Parathyroid adenoma (tissue), 2 donors: Measurements from ENCODE around the gene GIPC3.

Experiments used
- H2AFZ ChIP-seq: fragments of 300-600 bp; sonication (generic); one replicate; pipeline ENCODE4 v1.7.0; 2017; ENCODE audit warnings: antibody characterized with exemption, mild to moderate bottlenecking
- H3K27ac ChIP-seq: fragments of 300-600 bp; sonication (generic); one replicate; pipeline ENCODE4 v1.7.0; 2017
- H3K27me3 ChIP-seq: fragments of 300-600 bp; sonication (generic); one replicate; pipeline ENCODE4 v1.7.0; 2017; ENCODE audit warnings: low read length; ENCODE audit not compliant: control insufficient read depth, insufficient read depth
- H3K36me3 ChIP-seq: fragments of 300-600 bp; sonication (generic); one replicate; pipeline ENCODE4 v1.7.0; 2017; ENCODE audit warnings: low read length; ENCODE audit not compliant: control insufficient read depth, insufficient read depth
- H3K4me1 ChIP-seq: fragments of 300-600 bp; sonication (generic); one replicate; pipeline ENCODE4 v1.7.0; 2017; ENCODE audit warnings: control low read depth
- H3K4me2 ChIP-seq: fragments of 300-600 bp; sonication (generic); one replicate; pipeline ENCODE4 v1.7.0; 2017; ENCODE audit warnings: low read length
- H3K4me3 ChIP-seq: fragments of 300-600 bp; sonication (generic); one replicate; pipeline ENCODE4 v1.7.0; 2017; ENCODE audit warnings: low read depth, low read length
- H3K79me2 ChIP-seq: fragments of 300-600 bp; sonication (generic); one replicate; pipeline ENCODE4 v1.7.0; 2017; ENCODE audit warnings: control low read depth
- H3K9ac ChIP-seq: fragments of 300-600 bp; sonication (generic); one replicate; pipeline ENCODE4 v1.7.0; 2017; ENCODE audit warnings: mild to moderate bottlenecking
- H3K9me3 ChIP-seq: fragments of 300-600 bp; sonication (generic); one replicate; pipeline ENCODE4 v1.7.0; 2017; ENCODE audit warnings: low read length; ENCODE audit not compliant: control insufficient read depth
- TF ChIP-seq, protein P1 (sequence below): fragments of 300-600 bp; sonication (generic); IDR thresholded peaks from one replicate; pipeline ENCODE4 v1.7.0; 2017; ENCODE audit warnings: antibody characterized with exemption, mild to moderate bottlenecking
- donor health status: primary hyperparathyroidism.

The GIPC3 gene

GRCh38 chr19:3589439-3589838 lies 4.2 kb downstream of the GIPC3 start:
- no peaks in the 10 kb centered on the region for H3K4me1 ChIP-seq
- no peak overlapping the region for H3K4me2 ChIP-seq
- H3K9ac ChIP-seq, result no peak overlapping the region
- H3K36me3 ChIP-seq, result no peaks in the 10 kb centered on the region
- no peak overlapping the region for H3K27ac ChIP-seq
- TF ChIP-seq, protein P1, sequence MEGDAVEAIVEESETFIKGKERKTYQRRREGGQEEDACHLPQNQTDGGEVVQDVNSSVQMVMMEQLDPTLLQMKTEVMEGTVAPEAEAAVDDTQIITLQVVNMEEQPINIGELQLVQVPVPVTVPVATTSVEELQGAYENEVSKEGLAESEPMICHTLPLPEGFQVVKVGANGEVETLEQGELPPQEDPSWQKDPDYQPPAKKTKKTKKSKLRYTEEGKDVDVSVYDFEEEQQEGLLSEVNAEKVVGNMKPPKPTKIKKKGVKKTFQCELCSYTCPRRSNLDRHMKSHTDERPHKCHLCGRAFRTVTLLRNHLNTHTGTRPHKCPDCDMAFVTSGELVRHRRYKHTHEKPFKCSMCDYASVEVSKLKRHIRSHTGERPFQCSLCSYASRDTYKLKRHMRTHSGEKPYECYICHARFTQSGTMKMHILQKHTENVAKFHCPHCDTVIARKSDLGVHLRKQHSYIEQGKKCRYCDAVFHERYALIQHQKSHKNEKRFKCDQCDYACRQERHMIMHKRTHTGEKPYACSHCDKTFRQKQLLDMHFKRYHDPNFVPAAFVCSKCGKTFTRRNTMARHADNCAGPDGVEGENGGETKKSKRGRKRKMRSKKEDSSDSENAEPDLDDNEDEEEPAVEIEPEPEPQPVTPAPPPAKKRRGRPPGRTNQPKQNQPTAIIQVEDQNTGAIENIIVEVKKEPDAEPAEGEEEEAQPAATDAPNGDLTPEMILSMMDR, result no peak
- no peak overlapping the region for H3K4me3 ChIP-seq
- H3K9me3 ChIP-seq, result no peaks in the 10 kb centered on the region
- H3K79me2 ChIP-seq, result no peaks in the 10 kb centered on the region
- no peaks in the 10 kb centered on the region for H3K27me3 ChIP-seq
- H2AFZ ChIP-seq, result no peak overlapping the region

DNA sequence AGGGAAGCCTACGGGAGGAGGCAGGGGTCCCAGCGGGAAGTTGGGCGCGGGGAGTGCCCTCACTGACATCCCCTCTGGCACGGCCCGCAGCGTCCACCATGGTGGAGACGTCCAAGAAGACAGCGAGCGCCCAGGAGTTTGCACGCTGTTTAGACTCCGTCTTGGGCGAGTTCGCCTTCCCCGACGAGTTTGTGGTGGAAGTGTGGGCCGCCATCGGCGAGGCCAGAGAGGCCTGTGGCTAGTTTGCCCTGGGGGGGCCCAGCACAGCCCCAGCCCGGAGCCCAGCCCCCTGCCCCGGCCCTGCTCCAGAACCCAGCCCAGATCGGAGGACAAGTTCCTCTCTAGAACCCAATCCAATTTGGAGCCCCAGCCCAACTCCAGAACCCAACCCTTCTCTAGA lies 4.7 kb downstream of the GIPC3 start:
- H3K27me3 ChIP-seq, result no peaks in the 10 kb centered on the region
- no peaks in the 10 kb centered on the region for H3K79me2 ChIP-seq
- H3K9me3 ChIP-seq, result no peaks in the 10 kb centered on the region
- H2AFZ ChIP-seq, result no peak overlapping the region
- H3K4me3 ChIP-seq, result no peak overlapping the region
- H3K4me1 ChIP-seq, result no peaks in the 10 kb centered on the region
- H3K4me2 ChIP-seq, result no peak overlapping the region
- H3K27ac ChIP-seq, result no peak overlapping the region
- TF ChIP-seq, protein P1, result no peak
- no peaks in the 10 kb centered on the region for H3K36me3 ChIP-seq
- no peak overlapping the region for H3K9ac ChIP-seq

- Histone ChIP-seq H3K79me2 (no peaks in the 10 kb centered on the region), H3K4me1 (no peaks in the 10 kb centered on the region), H3K27me3 (no peaks in the 10 kb centered on the region), H3K27ac (no peak overlapping the region), H2AFZ (no peak overlapping the region), H3K9ac (no peak overlapping the region), H3K4me2 (no peak overlapping the region), H3K4me3 (no peak overlapping the region), H3K9me3 (no peaks in the 10 kb centered on the region), H3K36me3 (no peaks in the 10 kb centered on the region)
- TF ChIP-seq, protein P1, result no peak
Measured at GRCh38 chr19:3590991-3591659, 5.8 kb downstream of the GIPC3 start.

GRCh38 chr19:3591876-3592613 lies 6.8 kb downstream of the GIPC3 start:
- H2AFZ ChIP-seq, result no peak overlapping the region
- no peaks in the 10 kb centered on the region for H3K27me3 ChIP-seq
- no peaks in the 10 kb centered on the region for H3K4me1 ChIP-seq
- H3K79me2 ChIP-seq, result no peaks in the 10 kb centered on the region
- TF ChIP-seq, protein P1, result no peak
- no peak overlapping the region for H3K27ac ChIP-seq
- no peaks in the 10 kb centered on the region for H3K36me3 ChIP-seq
- no peak overlapping the region for H3K9ac ChIP-seq
- no peaks in the 10 kb centered on the region for H3K9me3 ChIP-seq
- H3K4me3 ChIP-seq, result no peak overlapping the region
- no peak overlapping the region for H3K4me2 ChIP-seq
